HCT116 (cell line): ENCODE results near the gene CDC42BPA. TPM values are rescaled to one million over a fixed set of nuclear protein-coding genes. Genes with fewer than 3 reads are reported as not detected.

Source experiments
- ATAC-seq: fragments of 200-7000 bp; cut with Tn5 transposase; 2 replicates; pipeline ENCODE4 v1.9.1; 2020; ENCODE audit warnings: mild to moderate bottlenecking, moderate library complexity
- BruUV-seq: library from RNA; stranded (reverse); fragments of 400-500 nt; replicated peaks from 2 replicates; lab custom pipeline; 2021; lab: Mats Ljungman, UMichigan
- CTCF ChIA-PET: fragments of 300-600 bp; sonication (Branson Sonifier 250); formaldehyde crosslinking; loops from one replicate; lab custom pipeline; 2021; ENCODE audit warnings: antibody characterized with exemption; lab: Charles Lee
- POLR2A ChIA-PET: fragments of 300-600, 350-600 bp; sonication (Branson Sonifier 250); formaldehyde crosslinking; loops from one replicate; lab custom pipeline; 2021; ENCODE audit warnings: antibody characterized with exemption; lab: Charles Lee
- RAD21 ChIA-PET, 2 experiments: fragments of 300-600 bp; sonication (Branson Sonifier 250); formaldehyde crosslinking; loops; one replicate each; lab custom pipeline; 2023; ENCODE audit warnings: low total read pairs in 2 of 2; ENCODE audit not compliant: uncharacterized antibody in 2 of 2, unreplicated experiment in 2 of 2, low non-redundant PET in 1 of 2; lab: Charles Lee
- DNase-seq: peaks from one replicate; pipeline ENCODE4 v3.0.0-alpha.2; 2010; ENCODE audit warnings: low read depth, low spot score
- H2AFZ ChIP-seq: fragments of 200-600 bp; shearing (Covaris generic), sonication (generic); 2 replicates; pipeline ENCODE4 v1.6.1; 2017; ENCODE audit warnings: low read depth, mixed run types, mixed read lengths, antibody characterized with exemption, low read length; ENCODE audit not compliant: poor library complexity, severe bottlenecking
- H3K27ac ChIP-seq: 2 replicates; pipeline ENCODE4 v1.5.1; 2012; ENCODE audit warnings: low read depth, low read length
- H3K27me3 ChIP-seq: fragments of 200-600 bp; sonication (generic); 2 replicates; pipeline ENCODE4 v1.6.1; 2016; ENCODE audit warnings: mixed run types, low read length, mixed read lengths; ENCODE audit not compliant: insufficient read depth
- H3K36me3 ChIP-seq, 2 experiments: fragments of 200-500 bp in 1 of 2; fragments of 200-600 bp in 1 of 2; sonication (Bioruptor generic) in 1 of 2; sonication (generic) in 1 of 2; 2 replicates each; pipeline versions ENCODE4 v1.5.1 to v1.6.1; 2014 to 2016; ENCODE audit warnings: low read length in 2 of 2, inconsistent platforms in 1 of 2, mixed read lengths in 1 of 2, mixed run types in 1 of 2; ENCODE audit not compliant: insufficient read depth in 2 of 2, control insufficient read depth in 1 of 2
- H3K4me1 ChIP-seq, 2 experiments: fragments of 200-600 bp in 1 of 2; sonication (generic) in 1 of 2; 2 replicates each; pipeline versions ENCODE4 v1.5.1 to v1.6.1; 2012 to 2017; ENCODE audit warnings: low read length in 2 of 2, inconsistent platforms in 1 of 2, mild to moderate bottlenecking in 1 of 2, mixed read lengths in 1 of 2, mixed run types in 1 of 2, moderate library complexity in 1 of 2; ENCODE audit not compliant: insufficient read depth in 2 of 2, control insufficient read depth in 1 of 2
- H3K4me2 ChIP-seq: fragments of 200-600 bp; sonication (generic); 2 replicates; pipeline ENCODE4 v1.6.1; 2017; ENCODE audit warnings: mixed run types, low read length, mixed read lengths
- H3K4me3 ChIP-seq, 2 experiments: fragments of 200-600 bp in 1 of 2; sonication (generic) in 1 of 2; replicated peaks in 1 of 2; 2 replicates each; pipeline ENCODE4 v1.5.1; 2011 to 2016; ENCODE audit warnings: low read length in 2 of 2, control low read depth in 1 of 2, low read depth in 1 of 2, mild to moderate bottlenecking in 1 of 2, mixed read lengths in 1 of 2, mixed run types in 1 of 2
- H3K79me2 ChIP-seq: fragments of 200-600 bp; sonication (generic); 2 replicates; pipeline ENCODE4 v1.6.1; 2017; ENCODE audit warnings: mild to moderate bottlenecking, mixed run types, low read length, moderate library complexity, mixed read lengths; ENCODE audit not compliant: insufficient read depth
- H3K9ac ChIP-seq: fragments of 200-600 bp; sonication (generic); 2 replicates; pipeline ENCODE4 v1.6.1; 2016; ENCODE audit warnings: low read length, mixed read lengths
- H3K9me2 ChIP-seq: fragments of 200-600 bp; sonication (generic), shearing (Covaris generic); 2 replicates; pipeline ENCODE4 v1.6.1; 2017; ENCODE audit warnings: mixed run types, mild to moderate bottlenecking, moderate library complexity; ENCODE audit not compliant: insufficient read depth
- H3K9me3 ChIP-seq, 2 experiments: fragments of 200-500 bp in 1 of 2; fragments of 200-600 bp in 1 of 2; sonication (Bioruptor generic) in 1 of 2; sonication (generic) in 1 of 2; 2 replicates each; pipeline ENCODE4 v1.6.1; 2014 to 2017; ENCODE audit warnings: low read length in 2 of 2, mixed read lengths in 2 of 2, inconsistent platforms in 1 of 2, low read depth in 1 of 2, mild to moderate bottlenecking in 1 of 2, mixed run types in 1 of 2, moderate library complexity in 1 of 2; ENCODE audit not compliant: control insufficient read depth in 1 of 2, insufficient read depth in 1 of 2
- H4K20me1 ChIP-seq: fragments of 200-600 bp; sonication (generic), shearing (Covaris generic); 2 replicates; pipeline ENCODE4 v1.6.1; 2017; ENCODE audit warnings: mixed run types, mild to moderate bottlenecking, moderate library complexity; ENCODE audit not compliant: insufficient read depth
- ATF3 ChIP-seq: IDR thresholded peaks from 2 replicates; pipeline ENCODE4 v1.6.1; 2012
- CBX3 ChIP-seq: IDR thresholded peaks from 2 replicates; pipeline ENCODE4 v1.6.1; 2012; ENCODE audit warnings: low read depth
- CEBPB ChIP-seq: IDR thresholded peaks from 2 replicates; pipeline ENCODE4 v1.6.1; 2012; ENCODE audit warnings: low read depth
- EGR1 ChIP-seq: IDR thresholded peaks from 2 replicates; pipeline ENCODE4 v1.6.1; 2012; ENCODE audit warnings: low read depth
- ELF1 ChIP-seq: IDR thresholded peaks from 2 replicates; pipeline ENCODE4 v1.6.1; 2012; ENCODE audit warnings: low read depth, borderline replicate concordance
- EZH2 ChIP-seq: fragments of 200-600 bp; sonication (generic); IDR thresholded peaks from 2 replicates; pipeline ENCODE4 v1.6.1; 2017; ENCODE audit warnings: antibody characterized with exemption, mixed run types
- EZH2phosphoT487 ChIP-seq: fragments of 200-600 bp; IDR thresholded peaks from 2 replicates; pipeline ENCODE4 v1.6.1; 2018; ENCODE audit warnings: antibody characterized with exemption, borderline replicate concordance
- FOSL1 ChIP-seq: IDR thresholded peaks from 2 replicates; pipeline ENCODE4 v1.6.1; 2012; ENCODE audit warnings: low read depth
- POLR2A ChIP-seq: IDR thresholded peaks from 2 replicates; pipeline ENCODE4 v1.7.0; 2011; ENCODE audit warnings: borderline replicate concordance; ENCODE audit not compliant: insufficient read depth, insufficient read length; ENCODE audit errors: extremely low read depth
- POLR2AphosphoS5 ChIP-seq: IDR thresholded peaks from 2 replicates; pipeline ENCODE4 v1.6.1; 2011; ENCODE audit warnings: mild to moderate bottlenecking, low read depth, low read length, moderate library complexity
- RAD21 ChIP-seq: IDR thresholded peaks from 2 replicates; pipeline ENCODE4 v1.6.1; 2012; ENCODE audit warnings: low read depth, mild to moderate bottlenecking
- SIN3A ChIP-seq: IDR thresholded peaks from 2 replicates; pipeline ENCODE4 v1.6.1; 2012; ENCODE audit warnings: low read depth
- SP1 ChIP-seq: IDR thresholded peaks from 2 replicates; pipeline ENCODE4 v1.6.1; 2012; ENCODE audit warnings: low read depth
- TCF7L2 ChIP-seq: IDR thresholded peaks from 2 replicates; pipeline ENCODE4 v1.7.0; 2011; ENCODE audit warnings: borderline replicate concordance, inconsistent platforms; ENCODE audit not compliant: insufficient read depth, insufficient read length; ENCODE audit errors: extremely low read depth
- YY1 ChIP-seq: IDR thresholded peaks from 2 replicates; pipeline ENCODE4 v1.6.1; 2011; ENCODE audit warnings: low read length, low read depth, moderate library complexity, mild to moderate bottlenecking; ENCODE audit not compliant: insufficient replicate concordance; ENCODE audit errors: extremely low read depth
- ZBTB33 ChIP-seq: IDR thresholded peaks from 2 replicates; pipeline ENCODE4 v1.6.1; 2011; ENCODE audit warnings: mild to moderate bottlenecking, low read length, moderate library complexity; ENCODE audit not compliant: insufficient replicate concordance; ENCODE audit errors: extremely low read depth
- ZFX ChIP-seq: fragments of 450-650 bp; IDR thresholded peaks from 2 replicates; pipeline ENCODE4 v1.6.1; 2017
- ZNF274 ChIP-seq: fragments of 200-500 bp; sonication (Bioruptor generic); IDR thresholded peaks from 2 replicates; pipeline ENCODE4 v1.6.1; 2014; ENCODE audit warnings: mild to moderate bottlenecking, low read depth, low read length, inconsistent platforms
- intact Hi-C: fragments of 100-400 bp; cut with micrococcal nuclease; formaldehyde crosslinking; loops from 2 replicates; pipeline ENCODE4 v1.10.0; 2022
- total RNA-seq: library from RNA; stranded (reverse); gene quantifications from one replicate; pipeline ENCODE4 v1.2.1, GENCODE V29; 2021; ENCODE audit not compliant: unreplicated experiment
- TF ChIP-seq, protein P1 (sequence below): IDR thresholded peaks from 2 replicates; pipeline ENCODE4 v1.6.1; 2012; ENCODE audit warnings: low read depth
- TF ChIP-seq, protein P2 (sequence below): IDR thresholded peaks from 2 replicates; pipeline ENCODE4 v1.6.1; 2012

Gene CDC42BPA
- total RNA-seq, 1 experiment from 2014 or later, result 44.0 TPM

GRCh38 chr1:227357171-227357926 lies 39.1 kb upstream of the CDC42BPA start:
- Histone ChIP-seq H3K4me2 (peak overlapping the region; percentile 80), H3K27ac (peak overlapping the region; percentile 68), H3K9ac (peak overlapping the region; percentile 51), H2AFZ (peak overlapping the region; percentile 42), H4K20me1 (no peaks in the 10 kb centered on the region), H3K27me3 (no peaks in the 10 kb centered on the region), H3K4me1 (peaks cover 21 to 26% of the 10 kb centered on the region in 2 experiments), H3K9me2 (no peaks in the 10 kb centered on the region), H3K36me3 (no peaks in the 10 kb centered on the region), H3K4me3 (peak overlapping the region; percentile 15 to 47), H3K79me2 (no peaks in the 10 kb centered on the region), H3K9me3 (no peaks in the 10 kb centered on the region)
- ChIA-PET RAD21 (no interaction called here), CTCF (interaction anchor here (0.9 kb wide), 1 partner anchor 14 kb away, joined by 3 read pairs; no protein-coding TSS in a partner anchor), POLR2A (interaction anchor here (0.9 to 1.6 kb wide), 4 partner anchors 10 to 75 kb away, joined by 3 to 4 read pairs (median 4); partner anchors contain the start of gene CDC42BPA)
- BruUV-seq, result no TSS peak
- ATAC-seq (peak; percentile 82), DNase-seq (peak; percentile 68)
- intact Hi-C loops, result loop anchor here (5.0 kb wide), 1 partner anchor 40 kb away; the partner anchor contains the start of gene CDC42BPA
- TF ChIP-seq ATF3 (no peak), EGR1 (no peak), CEBPB (no peak), POLR2A (no peak), YY1 (no peak), TCF7L2 (peak; percentile 30), EZH2phosphoT487 (no peak), FOSL1 (peak; percentile 85), RAD21 (no peak), SIN3A (peak; percentile 57; the same call in 1 of the 2 replicates), CBX3 (peak; percentile 67; the same call in 1 of the 2 replicates), ZNF274 (no peak), ELF1 (peak; percentile 5; the same call in 1 of the 2 replicates), SP1 (peak; percentile 68), ZFX (no peak), EZH2 (no peak), POLR2AphosphoS5 (peak; percentile 58), ZBTB33 (no peak)
- TF ChIP-seq, protein P1, sequence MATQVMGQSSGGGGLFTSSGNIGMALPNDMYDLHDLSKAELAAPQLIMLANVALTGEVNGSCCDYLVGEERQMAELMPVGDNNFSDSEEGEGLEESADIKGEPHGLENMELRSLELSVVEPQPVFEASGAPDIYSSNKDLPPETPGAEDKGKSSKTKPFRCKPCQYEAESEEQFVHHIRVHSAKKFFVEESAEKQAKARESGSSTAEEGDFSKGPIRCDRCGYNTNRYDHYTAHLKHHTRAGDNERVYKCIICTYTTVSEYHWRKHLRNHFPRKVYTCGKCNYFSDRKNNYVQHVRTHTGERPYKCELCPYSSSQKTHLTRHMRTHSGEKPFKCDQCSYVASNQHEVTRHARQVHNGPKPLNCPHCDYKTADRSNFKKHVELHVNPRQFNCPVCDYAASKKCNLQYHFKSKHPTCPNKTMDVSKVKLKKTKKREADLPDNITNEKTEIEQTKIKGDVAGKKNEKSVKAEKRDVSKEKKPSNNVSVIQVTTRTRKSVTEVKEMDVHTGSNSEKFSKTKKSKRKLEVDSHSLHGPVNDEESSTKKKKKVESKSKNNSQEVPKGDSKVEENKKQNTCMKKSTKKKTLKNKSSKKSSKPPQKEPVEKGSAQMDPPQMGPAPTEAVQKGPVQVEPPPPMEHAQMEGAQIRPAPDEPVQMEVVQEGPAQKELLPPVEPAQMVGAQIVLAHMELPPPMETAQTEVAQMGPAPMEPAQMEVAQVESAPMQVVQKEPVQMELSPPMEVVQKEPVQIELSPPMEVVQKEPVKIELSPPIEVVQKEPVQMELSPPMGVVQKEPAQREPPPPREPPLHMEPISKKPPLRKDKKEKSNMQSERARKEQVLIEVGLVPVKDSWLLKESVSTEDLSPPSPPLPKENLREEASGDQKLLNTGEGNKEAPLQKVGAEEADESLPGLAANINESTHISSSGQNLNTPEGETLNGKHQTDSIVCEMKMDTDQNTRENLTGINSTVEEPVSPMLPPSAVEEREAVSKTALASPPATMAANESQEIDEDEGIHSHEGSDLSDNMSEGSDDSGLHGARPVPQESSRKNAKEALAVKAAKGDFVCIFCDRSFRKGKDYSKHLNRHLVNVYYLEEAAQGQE, result no peak
- TF ChIP-seq, protein P2, sequence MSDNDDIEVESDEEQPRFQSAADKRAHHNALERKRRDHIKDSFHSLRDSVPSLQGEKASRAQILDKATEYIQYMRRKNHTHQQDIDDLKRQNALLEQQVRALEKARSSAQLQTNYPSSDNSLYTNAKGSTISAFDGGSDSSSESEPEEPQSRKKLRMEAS, result 0 out of 2 replicates have a peak, but pooled peaks have one; percentile 18
